HepG2 (cell line): ENCODE data around the gene WBP1. TPM values are rescaled to one million over a fixed set of nuclear protein-coding genes. Genes with fewer than 3 reads are reported as not detected.

Experiments
- ARNT2 ChIP-seq: sonication (generic); formaldehyde crosslinking; IDR thresholded peaks from 2 replicates; pipeline ENCODE4 v1.8.0; 2022; ENCODE audit warnings: mild to moderate bottlenecking, low read depth, missing genetic modification reagents, moderate library complexity
- BCL3 ChIP-seq: sonication (generic); formaldehyde crosslinking; IDR thresholded peaks from 2 replicates; pipeline ENCODE4 v1.5.1; 2020; ENCODE audit warnings: mild to moderate bottlenecking, missing genetic modification reagents, moderate library complexity
- BRF2 ChIP-seq: sonication (generic); formaldehyde crosslinking; IDR thresholded peaks from 2 replicates; pipeline ENCODE4 v1.8.1; 2022; ENCODE audit warnings: mild to moderate bottlenecking, missing genetic modification reagents
- CBX1 ChIP-seq: IDR thresholded peaks from one replicate; pipeline ENCODE4 v1.6.1; 2016; ENCODE audit warnings: antibody characterized with exemption, low read depth
- ELF1 ChIP-seq: sonication (generic); formaldehyde crosslinking; IDR thresholded peaks from 2 replicates; pipeline ENCODE4 v1.4.0; 2020; ENCODE audit warnings: missing genetic modification reagents
- ESRRA ChIP-seq: sonication (generic); formaldehyde crosslinking; IDR thresholded peaks from 2 replicates; pipeline ENCODE4 v1.5.1; 2020; ENCODE audit warnings: mild to moderate bottlenecking, low read depth, missing genetic modification reagents
- ETV6 ChIP-seq: sonication (generic); formaldehyde crosslinking; conservative IDR thresholded peaks from 2 replicates; pipeline ENCODE4 v1.4.0; 2020; ENCODE audit warnings: missing genetic modification reagents
- FLYWCH1 ChIP-seq: sonication (generic); formaldehyde crosslinking; IDR thresholded peaks from 2 replicates; pipeline ENCODE4 v1.8.1; 2023; ENCODE audit warnings: mild to moderate bottlenecking, missing genetic modification reagents
- HINFP ChIP-seq: sonication (generic); formaldehyde crosslinking; IDR thresholded peaks from 2 replicates; pipeline ENCODE4 v1.4.0; 2020; ENCODE audit warnings: low read depth, mild to moderate bottlenecking, missing genetic modification reagents
- HOXA7 ChIP-seq: sonication (generic); formaldehyde crosslinking; IDR thresholded peaks from 2 replicates; pipeline ENCODE4 v1.8.1; 2022; ENCODE audit warnings: mild to moderate bottlenecking, missing genetic modification reagents, moderate library complexity
- KMT2A ChIP-seq: sonication (generic); formaldehyde crosslinking; IDR thresholded peaks from 2 replicates; pipeline ENCODE4 v1.4.0; 2020; ENCODE audit warnings: missing genetic modification reagents
- NFE2L2 ChIP-seq: fragments of 150-350 bp; IDR thresholded peaks from 2 replicates; pipeline ENCODE4 v1.6.1; 2014; ENCODE audit warnings: low read length
- NR1H2 ChIP-seq: sonication (generic); formaldehyde crosslinking; IDR thresholded peaks from 2 replicates; pipeline ENCODE4 v1.8.1; 2022; ENCODE audit warnings: low read depth, missing genetic modification reagents, borderline replicate concordance
- PAF1 ChIP-seq: IDR thresholded peaks from 2 replicates; pipeline ENCODE4 v1.6.1; 2016; ENCODE audit warnings: missing genetic modification reagents, missing compliant biosample characterization
- SNAI1 ChIP-seq: sonication (generic); formaldehyde crosslinking; IDR thresholded peaks from 2 replicates; pipeline ENCODE4 v1.5.0; 2020; ENCODE audit warnings: mild to moderate bottlenecking, missing genetic modification reagents, borderline replicate concordance
- SRY ChIP-seq: sonication (generic); formaldehyde crosslinking; IDR thresholded peaks from 2 replicates; pipeline ENCODE4 v1.8.0; 2022; ENCODE audit warnings: mild to moderate bottlenecking, missing genetic modification reagents
- STAG1 ChIP-seq: sonication (generic); formaldehyde crosslinking; IDR thresholded peaks from 2 replicates; pipeline ENCODE4 v1.4.0; 2020; ENCODE audit warnings: missing genetic modification reagents
- ZBTB2 ChIP-seq: sonication (generic); formaldehyde crosslinking; IDR thresholded peaks from 2 replicates; pipeline ENCODE4 v1.8.0; 2022; ENCODE audit warnings: low read depth, missing genetic modification reagents
- ZNF232 ChIP-seq: sonication (generic); formaldehyde crosslinking; IDR thresholded peaks from 2 replicates; pipeline ENCODE4 v1.4.0; 2020; ENCODE audit warnings: missing genetic modification reagents, borderline replicate concordance
- ZNF460 ChIP-seq: sonication (generic); formaldehyde crosslinking; IDR thresholded peaks from 2 replicates; pipeline ENCODE4 v1.5.1; 2020; ENCODE audit warnings: missing genetic modification reagents, mild to moderate bottlenecking, borderline replicate concordance
- ZNF678 ChIP-seq: sonication (generic); formaldehyde crosslinking; IDR thresholded peaks from 2 replicates; pipeline ENCODE4 v1.4.0; 2020; ENCODE audit warnings: mild to moderate bottlenecking, missing genetic modification reagents
- polyA plus RNA-seq, 8 experiments: library from polyadenylated mRNA; depleted of rRNA in 3 of 8; stranded (reverse) in 7 of 8; unstranded in 1 of 8; fragments of >200 nt; fragmentation: Illumina TruSeq in 4 of 8; extraction: Trizol in 4 of 8; gene quantifications; 2 replicates each; pipeline versions ENCODE4 v1.2.1 to v1.2.3, GENCODE V29; 2011 to 2016; ENCODE audit warnings: low read depth in 4 of 8, missing spikeins in 1 of 8, mixed read lengths in 1 of 8; ENCODE audit not compliant: insufficient read depth in 1 of 8
- total RNA-seq, 5 experiments: library from RNA; depleted of rRNA; stranded (reverse); fragments of >200 nt; fragmentation: Illumina TruSeq; extraction: Trizol; gene quantifications; 2 replicates each; pipeline ENCODE4 v1.2.3, GENCODE V29; 2016; ENCODE audit warnings: low read depth in 1 of 5

Gene WBP1
- total and polyA plus RNA-seq, 2 of the 13 experiments (the other 11 are each of a cell fraction or from before 2014, with no cell fraction given), result 38.8 to 85.7 TPM

GRCh38 chr2:74502720-74503505 lies 44.7 kb downstream of the WBP1 start (continued):
- TF ChIP-seq HOXA7 (no peak), ZBTB2 (CRISPR knock-in tag) (no peak), STAG1 (peak; percentile 77), KMT2A (peak; percentile 60), BRF2 (peak; percentile 57; the same call in 1 of the 2 replicates), ARNT2 (CRISPR knock-in tag) (peak; percentile 91), HINFP (no peak), ZNF232 (CRISPR knock-in tag) (0 out of 2 replicates have a peak, but pooled peaks have one; percentile 14), NR1H2 (CRISPR knock-in tag) (peak; percentile 63), BCL3 (CRISPR knock-in tag) (no peak), CBX1 (peak; percentile 42), SNAI1 (CRISPR knock-in tag) (0 out of 2 replicates have a peak, but pooled peaks have one; percentile 39), ETV6 (CRISPR knock-in tag) (no peak), SRY (CRISPR knock-in tag) (0 out of 2 replicates have a peak, but pooled peaks have one; percentile 65), NFE2L2 (no peak), ZNF460 (no peak; the same call in 1 of the 2 replicates), ZNF678 (CRISPR knock-in tag) (peak; percentile 67; the same call in 1 of the 2 replicates), PAF1 (0 out of 2 replicates have a peak, but pooled peaks have one; percentile 32), ESRRA (CRISPR knock-in tag) (peak; percentile 66; the same call in 1 of the 2 replicates), ELF1 (CRISPR knock-in tag) (peak; percentile 86), FLYWCH1 (CRISPR knock-in tag) (0 out of 2 replicates have a peak, but pooled peaks have one; percentile 12)
